Measurements from ENCODE around the gene ABCC11.

DNA sequence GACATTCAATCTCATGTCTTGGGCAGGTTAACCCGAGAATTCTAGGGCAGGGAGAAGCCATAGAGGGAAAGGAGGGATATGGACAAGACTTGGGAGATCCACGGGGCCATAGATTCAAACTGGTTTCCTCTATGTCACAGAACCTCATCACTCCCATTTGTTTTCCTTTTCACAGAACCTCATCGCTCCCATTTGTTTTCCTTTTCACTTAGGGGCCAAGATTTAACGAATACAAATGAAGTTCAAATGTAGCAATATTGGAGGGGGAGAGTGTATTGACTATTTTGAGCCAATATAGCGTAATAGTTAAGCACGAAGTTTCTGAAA is 42.6 kb downstream of the ABCC11 start:
- no peak for TF ChIP-seq GATA2 (IDR thresholded peaks at IDR 0.05; ENCODE audit: low read depth, low read length)
- TF ChIP-seq GATA3 (IDR thresholded peaks at IDR 0.05; ENCODE audit: low read depth, low read length) = no peak

Measured in SH-SY5Y (cell line).